T-cell (primary cell): ENCODE results near the gene LAYN. TPM values are rescaled to one million over a fixed set of nuclear protein-coding genes. Genes with fewer than 3 reads are reported as not detected.

Source experiments
- ATAC-seq, 4 experiments: fragments of 200-7000 bp in 3 of 4; fragments of 150-1000 bp in 1 of 4; cut with Tn5 transposase; replicated peaks in 1 of 4; 1 replicate in 3 of 4; 2 replicates in 1 of 4; pipeline ENCODE4 v1.10.0; 2021; ENCODE audit warnings: moderate library complexity in 3 of 4, mild to moderate bottlenecking in 2 of 4, moderate number of reproducible peaks in 1 of 4
- CTCF ChIA-PET, 2 donors: fragments of 300-600 bp; sonication (Branson Sonifier 250); formaldehyde crosslinking; loops; one replicate each; lab custom pipeline; 2022; ENCODE audit warnings: antibody characterized with exemption in 2 of 2; lab: Charles Lee
- POLR2A ChIA-PET, 2 donors: fragments of 300-600 bp; sonication (Branson Sonifier 250); formaldehyde crosslinking; loops; one replicate each; lab custom pipeline; 2022; ENCODE audit warnings: antibody characterized with exemption in 2 of 2; lab: Charles Lee
- DNase-seq, 35 experiments: peaks; one replicate each; pipeline versions ENCODE4 v3.0.0 to v3.0.0-alpha.2; 2013 to 2023
- H3K27ac ChIP-seq: one replicate; pipeline ENCODE4 v1.5.1; 2013; ENCODE audit warnings: low read length
- H3K27me3 ChIP-seq, 2 experiments: replicated peaks in 1 of 2; 1 replicate in 1 of 2; 2 replicates in 1 of 2; pipeline versions ENCODE4 v1.6.1 to v1.7.0; 2013; ENCODE audit warnings: low read length in 1 of 2, mixed read lengths in 1 of 2; ENCODE audit not compliant: control insufficient read depth in 2 of 2, insufficient read depth in 2 of 2; ENCODE audit errors: extremely low read depth in 1 of 2
- H3K36me3 ChIP-seq, 2 donors: 1 replicate in 1 of 2; 2 replicates in 1 of 2; pipeline versions ENCODE4 v1.6.1 to v1.7.0; 2013; ENCODE audit warnings: low read length in 1 of 2; ENCODE audit not compliant: control insufficient read depth in 2 of 2, insufficient read depth in 1 of 2; ENCODE audit errors: extremely low read depth in 1 of 2
- H3K4me1 ChIP-seq, 2 experiments: 1 replicate in 1 of 2; 2 replicates in 1 of 2; pipeline versions ENCODE4 v1.6.1 to v1.7.0; 2013; ENCODE audit warnings: low read length in 2 of 2, mixed read lengths in 1 of 2; ENCODE audit not compliant: insufficient read depth in 2 of 2, control insufficient read depth in 1 of 2; ENCODE audit errors: extremely low read depth in 1 of 2
- H3K4me3 ChIP-seq, 2 donors: 1 replicate in 1 of 2; 2 replicates in 1 of 2; pipeline versions ENCODE4 v1.5.1 to v1.7.0; 2013; ENCODE audit warnings: mild to moderate bottlenecking in 2 of 2, low read length in 1 of 2, moderate library complexity in 1 of 2; ENCODE audit not compliant: control insufficient read depth in 1 of 2; ENCODE audit errors: extremely low read depth in 1 of 2
- H3K9me3 ChIP-seq: 2 replicates; pipeline ENCODE4 v1.7.0; 2013
- H3K27ac Mint-ChIP-seq, 2 donors: one replicate each; pipeline ENCODE4 v1.8.0; 2020 to 2021; ENCODE audit warnings: mild to moderate bottlenecking in 2 of 2, mixed read lengths in 2 of 2
- H3K27me3 Mint-ChIP-seq, 2 donors: one replicate each; pipeline ENCODE4 v1.8.0; 2021 to 2022; ENCODE audit warnings: mixed read lengths in 2 of 2
- H3K36me3 Mint-ChIP-seq: one replicate; pipeline ENCODE4 v1.8.0; 2021; ENCODE audit warnings: mixed read lengths
- H3K4me1 Mint-ChIP-seq, 3 donors: one replicate each; pipeline ENCODE4 v1.8.0; 2020 to 2022; ENCODE audit warnings: mixed read lengths in 3 of 3, mild to moderate bottlenecking in 1 of 3
- H3K4me3 Mint-ChIP-seq, 3 donors: one replicate each; pipeline ENCODE4 v1.8.0; 2020 to 2022; ENCODE audit warnings: mild to moderate bottlenecking in 3 of 3, mixed read lengths in 3 of 3, moderate library complexity in 3 of 3
- H3K9me3 Mint-ChIP-seq, 3 donors: one replicate each; pipeline ENCODE4 v1.8.0; 2020 to 2022; ENCODE audit warnings: mixed read lengths in 3 of 3
- WGBS: methylation state at CpG from one replicate; pipeline ENCODE4 v1.1.5; 2013; ENCODE audit warnings: missing lambda C conversion rate; ENCODE audit not compliant: insufficient coverage; 5-methylcytosine and 5-hydroxymethylcytosine counted together
- total RNA-seq, 35 experiments: library from RNA in 6 of 35; stranded (reverse) in 6 of 35; fragments of 120-200 nt in 1 of 35; gene quantifications; one replicate each; pipeline versions ENCODE4 v1.2.1 to v1.2.4 and lab custom pipeline; 2013 to 2026

Gene LAYN
- total RNA-seq, 5 donors from 2014 or later (not counting 1 experiment from before 2014, with no cell fraction given): 1.0 to 3.5 (median 2.6) TPM

- H3K27ac ChIP-seq: no peak overlapping the region
- no peak overlapping the region for H3K4me3 ChIP-seq
- Mint-ChIP-seq H3K27ac (no peak overlapping the region), H3K9me3 (no peaks in the 10 kb centered on the region), H3K27me3 (peaks cover 4 to 15% of the 10 kb centered on the region in 2 donors), H3K4me1 (peaks cover 0 to under 1% (median 0%) of the 10 kb centered on the region in 3 donors), H3K4me3 (no peak overlapping the region), H3K36me3 (peaks cover 3% of the 10 kb centered on the region)
- H3K36me3 ChIP-seq: no peaks in the 10 kb centered on the region
- no peaks in the 10 kb centered on the region for H3K4me1 ChIP-seq
- POLR2A ChIA-PET: no interaction called here
- no peak for ATAC-seq
- no CpG with 5 or more reads among the region's 2 CpGs for WGBS
- DNase-seq: no peak
- CTCF ChIA-PET: no interaction called here
- H3K9me3 ChIP-seq: no peaks in the 10 kb centered on the region
- no peaks in the 10 kb centered on the region for H3K27me3 ChIP-seq
Measured at GRCh38 chr11:111520560-111520959, 20.0 kb upstream of the LAYN start.

- H3K4me1 Mint-ChIP-seq: peaks cover 4 to 7% (median 4%) of the 10 kb centered on the region in 3 donors
- ChIA-PET POLR2A (no interaction called here), CTCF (no interaction called here)
- no peaks in the 10 kb centered on the region for H3K9me3 ChIP-seq
- DNase-seq (no peak), ATAC-seq (no peak)
- no peaks in the 10 kb centered on the region for H3K4me1 ChIP-seq
- no peaks in the 10 kb centered on the region for H3K9me3 Mint-ChIP-seq
- H3K4me3 Mint-ChIP-seq: no peak overlapping the region
- no peak overlapping the region for H3K27ac ChIP-seq
- H3K27me3 Mint-ChIP-seq: peaks cover 4 to 15% of the 10 kb centered on the region in 2 donors
- no peak overlapping the region for H3K4me3 ChIP-seq
- no peaks in the 10 kb centered on the region for H3K27me3 ChIP-seq
- H3K36me3 Mint-ChIP-seq: peaks cover 3% of the 10 kb centered on the region
- H3K36me3 ChIP-seq: no peaks in the 10 kb centered on the region
- WGBS: no CpG with 5 or more reads among the region's 2 CpGs
- no peak overlapping the region for H3K27ac Mint-ChIP-seq
Measured at GRCh38 chr11:111521135-111521534, 19.4 kb upstream of the LAYN start.

GRCh38 chr11:111522426-111522825, 18.1 kb upstream of the LAYN start:
- H3K9me3 Mint-ChIP-seq: no peaks in the 10 kb centered on the region
- Histone ChIP-seq H3K27ac (no peak overlapping the region), H3K27me3 (no peaks in the 10 kb centered on the region), H3K9me3 (no peaks in the 10 kb centered on the region), H3K4me1 (no peaks in the 10 kb centered on the region), H3K4me3 (no peak overlapping the region), H3K36me3 (no peaks in the 10 kb centered on the region)
- ATAC-seq (no peak), DNase-seq (no peak)
- WGBS: 93% methylated on average over 2 of the region's 5 CpGs
- peaks cover 9 to 13% (median 10%) of the 10 kb centered on the region in 3 donors for H3K4me1 Mint-ChIP-seq
- CTCF ChIA-PET: no interaction called here
- POLR2A ChIA-PET: no interaction called here
- peaks cover 3% of the 10 kb centered on the region for H3K36me3 Mint-ChIP-seq
- no peak overlapping the region for H3K4me3 Mint-ChIP-seq
- H3K27me3 Mint-ChIP-seq: peaks cover 4 to 13% of the 10 kb centered on the region in 2 donors
- no peak overlapping the region for H3K27ac Mint-ChIP-seq

- ATAC-seq (no peak), DNase-seq (no peak)
- POLR2A ChIA-PET: no interaction called here
- H3K9me3 Mint-ChIP-seq: no peaks in the 10 kb centered on the region
- no peaks in the 10 kb centered on the region for H3K36me3 Mint-ChIP-seq
- H3K27ac Mint-ChIP-seq: no peak overlapping the region
- no peak overlapping the region for H3K4me3 Mint-ChIP-seq
- Histone ChIP-seq H3K27me3 (no peaks in the 10 kb centered on the region), H3K4me1 (peaks cover 0 to 2% of the 10 kb centered on the region in 2 experiments), H3K27ac (no peak overlapping the region), H3K36me3 (no peaks in the 10 kb centered on the region), H3K9me3 (no peaks in the 10 kb centered on the region), H3K4me3 (no peak overlapping the region)
- peaks cover 9 to 15% (median 10%) of the 10 kb centered on the region in 3 donors for H3K4me1 Mint-ChIP-seq
- WGBS: no CpG with 5 or more reads among the region's 2 CpGs
- H3K27me3 Mint-ChIP-seq: peaks cover 4 to 11% of the 10 kb centered on the region in 2 donors
- CTCF ChIA-PET: no interaction called here
Measured at GRCh38 chr11:111523343-111523742, 17.2 kb upstream of the LAYN start.

GRCh38 chr11:111524056-111524455, 16.5 kb upstream of the LAYN start:
- H3K27ac Mint-ChIP-seq: no peak overlapping the region
- ATAC-seq: no peak
- CTCF ChIA-PET: no interaction called here

GRCh38 chr11:111525456-111525855, 15.1 kb upstream of the LAYN start:
- H3K27ac Mint-ChIP-seq: no peak overlapping the region
- ChIA-PET POLR2A (no interaction called here), CTCF (no interaction called here)
- WGBS: 86% methylated on average over 1 of the region's 1 CpG
- DNase-seq: no peak
- no peaks in the 10 kb centered on the region for H3K9me3 ChIP-seq
- H3K4me3 Mint-ChIP-seq: no peak overlapping the region
- no peaks in the 10 kb centered on the region for H3K36me3 Mint-ChIP-seq
- H3K27me3 Mint-ChIP-seq: peaks cover 4 to 11% of the 10 kb centered on the region in 2 donors
- no peaks in the 10 kb centered on the region for H3K36me3 ChIP-seq
- ATAC-seq: no peak
- H3K4me1 ChIP-seq: peaks cover 0 to 7% of the 10 kb centered on the region in 2 experiments
- H3K9me3 Mint-ChIP-seq: no peaks in the 10 kb centered on the region
- H3K27me3 ChIP-seq: no peaks in the 10 kb centered on the region
- H3K4me3 ChIP-seq: no peak overlapping the region
- H3K27ac ChIP-seq: no peak overlapping the region
- peaks cover 17 to 24% (median 18%) of the 10 kb centered on the region in 3 donors for H3K4me1 Mint-ChIP-seq

More at GRCh38 chr11:111524056-111524455, 16.5 kb upstream of the LAYN start:
- Histone ChIP-seq H3K36me3 (no peaks in the 10 kb centered on the region), H3K9me3 (no peaks in the 10 kb centered on the region), H3K27ac (no peak overlapping the region), H3K27me3 (no peaks in the 10 kb centered on the region), H3K4me1 (peaks cover 0 to 7% of the 10 kb centered on the region in 2 experiments), H3K4me3 (no peak overlapping the region)
- no peak overlapping the region for H3K4me3 Mint-ChIP-seq
- H3K27me3 Mint-ChIP-seq: peaks cover 4 to 11% of the 10 kb centered on the region in 2 donors
- no peaks in the 10 kb centered on the region for H3K9me3 Mint-ChIP-seq
- H3K36me3 Mint-ChIP-seq: no peaks in the 10 kb centered on the region
- DNase-seq: no peak
- no CpG with 5 or more reads among the region's 1 CpG for WGBS
- POLR2A ChIA-PET: no interaction called here
- H3K4me1 Mint-ChIP-seq: peaks cover 16 to 22% (median 17%) of the 10 kb centered on the region in 3 donors

- no peaks in the 10 kb centered on the region for H3K9me3 Mint-ChIP-seq
- WGBS: 83% methylated on average over 1 of the region's 1 CpG
- peaks cover 4 to 11% of the 10 kb centered on the region in 2 donors for H3K27me3 Mint-ChIP-seq
- peak in 2 of 4 experiments; percentile 41 to 69 for ATAC-seq
- Histone ChIP-seq H3K27ac (no peak overlapping the region), H3K36me3 (no peaks in the 10 kb centered on the region), H3K9me3 (no peaks in the 10 kb centered on the region), H3K4me1 (peaks cover 0 to 7% of the 10 kb centered on the region in 2 experiments), H3K27me3 (no peaks in the 10 kb centered on the region), H3K4me3 (no peak overlapping the region)
- H3K36me3 Mint-ChIP-seq: no peaks in the 10 kb centered on the region
- DNase-seq: peak in 8 of 35 experiments; percentile 20 to 50 (median 30)
- H3K4me3 Mint-ChIP-seq: no peak overlapping the region
- peaks cover 17 to 24% (median 18%) of the 10 kb centered on the region in 3 donors for H3K4me1 Mint-ChIP-seq
- ChIA-PET CTCF (no interaction called here), POLR2A (no interaction called here)
- no peak overlapping the region for H3K27ac Mint-ChIP-seq
Measured at GRCh38 chr11:111526501-111526900, 14.0 kb upstream of the LAYN start.
